GM12891 (cell line): ENCODE results near the gene PRRC2A.

Source experiments
- PAX5 ChIP-seq: IDR thresholded peaks from 2 replicates; pipeline ENCODE4 v1.6.1; 2011; ENCODE audit warnings: low read length, moderate library complexity, mild to moderate bottlenecking; ENCODE audit not compliant: insufficient read depth, severe bottlenecking
- POLR2A ChIP-seq: IDR thresholded peaks from 2 replicates; pipeline ENCODE4 v1.6.1; 2011; ENCODE audit warnings: low read depth, low read length, control low read depth
- POLR2AphosphoS5 ChIP-seq: IDR thresholded peaks from 2 replicates; pipeline ENCODE4 v1.6.1; 2011; ENCODE audit warnings: low read depth, low read length, control low read depth
- TAF1 ChIP-seq: IDR thresholded peaks from 2 replicates; pipeline ENCODE4 v1.6.1; 2011; ENCODE audit warnings: low read depth, low read length, control low read depth

DNA sequence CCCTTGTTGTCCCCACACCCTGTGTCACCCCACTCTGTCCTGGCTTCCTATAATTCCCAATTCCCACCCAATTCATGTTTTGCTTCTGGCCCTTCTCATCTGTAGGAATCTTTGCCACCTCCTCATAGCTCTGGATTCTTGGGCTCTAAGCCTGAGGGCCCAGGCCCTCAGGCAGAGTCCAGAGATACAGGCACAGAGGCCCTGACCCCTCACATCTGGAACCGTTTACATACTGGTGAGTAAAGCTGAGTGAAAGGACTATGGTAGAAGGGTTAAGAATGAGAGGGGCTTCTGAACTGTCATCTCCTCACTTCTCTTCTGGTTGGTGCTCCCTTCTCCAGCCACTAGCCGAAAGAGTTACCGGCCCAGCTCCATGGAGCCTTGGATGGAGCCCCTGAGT, 13.6 kb downstream of the PRRC2A start:
- no peak for TF ChIP-seq POLR2AphosphoS5
- TF ChIP-seq TAF1, result no peak
- no peak for TF ChIP-seq PAX5
- no peak for TF ChIP-seq POLR2A
